Body of pancreas (tissue), 4 donors: ENCODE measurements around the gene OR6K3.

Experiments
- POLR2A ChIP-seq, 3 donors: fragments of 450-650 bp; IDR thresholded peaks; one replicate each; pipeline ENCODE4 v1.6.1; 2016; ENCODE audit warnings: antibody characterized with exemption in 3 of 3, mild to moderate bottlenecking in 2 of 3
- TF ChIP-seq, protein P1 (sequence below), 7 experiments: fragments of 450-650 bp in 4 of 7; fragments of 200-600 bp in 3 of 7; sonication (generic) in 3 of 7; IDR thresholded peaks; one replicate each; pipeline ENCODE4 v1.5.1; 2016 to 2019; ENCODE audit warnings: antibody characterized with exemption in 7 of 7

GRCh38 chr1:158724442-158724841 is 3.9 kb upstream of the OR6K3 start:
- TF ChIP-seq POLR2A (IDR thresholded peaks at IDR 0.05), result no peak
- TF ChIP-seq, protein P1, sequence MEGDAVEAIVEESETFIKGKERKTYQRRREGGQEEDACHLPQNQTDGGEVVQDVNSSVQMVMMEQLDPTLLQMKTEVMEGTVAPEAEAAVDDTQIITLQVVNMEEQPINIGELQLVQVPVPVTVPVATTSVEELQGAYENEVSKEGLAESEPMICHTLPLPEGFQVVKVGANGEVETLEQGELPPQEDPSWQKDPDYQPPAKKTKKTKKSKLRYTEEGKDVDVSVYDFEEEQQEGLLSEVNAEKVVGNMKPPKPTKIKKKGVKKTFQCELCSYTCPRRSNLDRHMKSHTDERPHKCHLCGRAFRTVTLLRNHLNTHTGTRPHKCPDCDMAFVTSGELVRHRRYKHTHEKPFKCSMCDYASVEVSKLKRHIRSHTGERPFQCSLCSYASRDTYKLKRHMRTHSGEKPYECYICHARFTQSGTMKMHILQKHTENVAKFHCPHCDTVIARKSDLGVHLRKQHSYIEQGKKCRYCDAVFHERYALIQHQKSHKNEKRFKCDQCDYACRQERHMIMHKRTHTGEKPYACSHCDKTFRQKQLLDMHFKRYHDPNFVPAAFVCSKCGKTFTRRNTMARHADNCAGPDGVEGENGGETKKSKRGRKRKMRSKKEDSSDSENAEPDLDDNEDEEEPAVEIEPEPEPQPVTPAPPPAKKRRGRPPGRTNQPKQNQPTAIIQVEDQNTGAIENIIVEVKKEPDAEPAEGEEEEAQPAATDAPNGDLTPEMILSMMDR (IDR thresholded peaks at IDR 0.05), result no peak
